Fibroblast of skin of abdomen (primary cell): ENCODE data around the gene CTTN. TPM values are rescaled to one million over a fixed set of nuclear protein-coding genes. Genes with fewer than 3 reads are reported as not detected.

ENCODE experiments used
- DNase-seq: peaks from one replicate; pipeline ENCODE4 v3.0.0-alpha.2; 2013
- polyA plus RNA-seq, 2 experiments: library from polyadenylated mRNA; unstranded; fragments of 120-200 nt; gene quantifications; one replicate each; pipeline ENCODE4 v1.2.1, GENCODE V29; 2013; ENCODE audit not compliant: insufficient read length in 2 of 2

Gene CTTN
- 291 TPM for polyA plus RNA-seq (2013, experiment 1 of 2; ENCODE audit: insufficient read length)
- polyA plus RNA-seq (2013, experiment 2 of 2; ENCODE audit: insufficient read length): 289 TPM

DNA sequence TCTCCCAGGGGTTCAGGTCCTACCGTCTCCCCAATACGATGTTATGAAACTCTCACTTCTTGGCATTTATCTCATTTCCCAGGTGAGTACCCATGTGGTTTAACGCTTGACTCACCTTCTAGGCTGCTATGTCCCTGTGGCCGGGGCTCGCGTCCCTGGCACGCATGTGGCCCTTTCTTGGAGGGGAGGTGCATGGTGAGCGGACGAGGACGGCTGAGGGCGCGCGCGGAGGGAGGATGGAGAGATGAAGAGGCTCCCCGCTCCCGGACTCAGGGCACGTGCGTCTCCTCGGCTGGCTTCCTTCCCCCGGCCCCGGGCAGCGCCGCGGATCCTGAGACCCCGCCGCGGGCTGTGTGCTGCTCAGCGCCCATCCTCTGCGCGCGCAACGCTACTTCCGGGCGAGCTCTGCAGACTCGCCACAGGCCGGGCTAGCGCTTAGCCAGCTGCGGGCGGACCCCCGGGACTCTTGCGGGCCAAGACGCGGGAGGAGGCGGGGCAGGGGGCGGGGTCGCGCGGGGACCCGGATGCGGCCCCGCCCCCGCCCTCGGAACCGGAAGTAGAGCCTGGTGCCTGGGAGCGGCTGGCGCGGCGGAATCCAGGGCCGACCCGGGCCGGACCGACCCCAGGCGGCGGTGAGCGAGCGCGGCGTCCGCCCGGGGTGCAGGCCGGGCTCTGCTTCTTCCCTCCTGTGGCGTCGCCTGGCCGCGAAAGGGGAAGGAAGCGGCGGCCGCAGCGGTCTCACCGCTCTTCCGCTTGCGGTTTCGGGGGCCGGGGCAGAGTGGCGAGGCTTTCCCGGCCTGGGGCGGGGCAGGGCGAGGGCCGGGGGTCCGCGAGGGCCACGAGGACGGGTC, at the start of gene CTTN:
Gene CTTN, plus strand, starts transcription at position 547 of the 851 bp plus-strand sequence. CDS start 8,769 bp downstream, outside the sequence.
- peak; percentile 87 for DNase-seq

DNA sequence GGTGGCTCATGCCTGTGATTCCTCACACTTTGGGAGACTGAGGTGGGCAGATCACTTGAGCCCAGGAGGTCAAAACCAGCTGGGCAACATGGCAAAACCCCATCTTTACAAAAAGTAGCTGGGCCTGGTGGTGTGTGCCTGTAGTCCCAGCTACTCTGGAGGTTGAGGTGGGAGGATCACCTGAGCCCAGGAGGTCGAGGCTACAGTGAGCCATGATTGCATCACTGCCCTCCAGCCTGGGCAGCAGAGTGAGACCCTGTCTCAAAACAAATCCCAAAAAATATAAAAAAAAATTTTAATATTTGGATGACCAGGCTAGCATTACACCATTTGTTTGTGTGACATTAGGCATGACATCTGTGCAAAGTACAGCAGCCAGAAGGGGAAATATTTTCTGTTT, 49.7 kb upstream of the CTTN start:
- no peak for DNase-seq

DNA sequence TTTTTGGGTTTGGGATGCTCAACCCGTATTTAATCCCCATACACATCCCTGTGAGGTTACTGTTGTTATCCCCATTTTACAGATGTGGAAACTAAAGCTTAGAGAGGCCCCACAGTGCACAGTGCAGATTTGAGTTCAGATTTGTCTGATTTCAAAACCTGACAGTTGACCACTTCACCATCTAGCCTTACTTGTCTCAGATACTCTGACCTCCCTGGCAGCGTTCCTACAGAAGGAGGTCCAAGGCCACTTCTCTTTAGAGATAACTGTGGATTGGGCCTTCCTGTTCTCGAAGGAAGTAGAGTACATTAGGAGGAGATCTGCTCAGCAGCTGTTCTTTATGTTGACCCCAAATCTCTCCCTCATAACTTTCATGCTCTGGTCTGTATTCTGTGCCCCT, 46.7 kb upstream of the CTTN start:
- no peak for DNase-seq

GRCh38 chr11:70352100-70352499, 46.2 kb upstream of the CTTN start:
- DNase-seq: no peak

GRCh38 chr11:70352601-70353000, 45.7 kb upstream of the CTTN start:
- no peak for DNase-seq

- DNase-seq: no peak
Measured at GRCh38 chr11:70353329-70353728, 45.0 kb upstream of the CTTN start.

DNA sequence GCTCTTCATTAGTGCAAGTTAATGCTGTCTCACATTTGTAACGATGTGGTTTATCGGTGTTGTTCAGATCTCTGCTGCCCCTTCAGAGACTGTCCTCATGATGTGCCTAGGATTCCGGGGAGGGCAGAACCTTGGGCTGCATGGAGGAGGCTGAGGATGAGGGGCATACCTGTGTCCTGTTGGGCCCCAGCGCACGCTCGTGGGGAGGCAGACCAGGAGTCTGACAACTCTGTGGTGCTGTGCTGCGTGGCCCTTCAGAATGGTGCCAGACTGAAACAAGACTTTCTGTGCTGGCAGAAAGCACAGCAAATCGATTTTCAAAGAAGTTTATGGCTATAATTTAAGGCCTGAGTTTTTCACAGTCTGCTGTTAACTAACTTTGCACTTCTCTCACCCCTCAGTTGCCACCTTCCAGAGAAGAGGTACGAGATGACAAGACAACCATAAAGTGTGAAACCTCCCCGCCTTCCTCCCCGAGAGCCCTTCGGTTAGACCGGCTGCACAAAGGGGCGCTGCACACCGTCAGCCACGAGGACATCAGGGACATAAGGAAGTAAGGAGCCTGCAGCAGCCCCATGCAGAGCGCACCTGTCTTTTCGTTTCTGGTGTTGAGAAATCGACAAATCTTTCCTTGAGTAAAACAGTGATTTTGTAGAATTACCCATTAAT, 44.3 kb upstream of the CTTN start:
- no peak for DNase-seq

GRCh38 chr11:70354629-70355028, 43.7 kb upstream of the CTTN start:
- no peak for DNase-seq

DNA sequence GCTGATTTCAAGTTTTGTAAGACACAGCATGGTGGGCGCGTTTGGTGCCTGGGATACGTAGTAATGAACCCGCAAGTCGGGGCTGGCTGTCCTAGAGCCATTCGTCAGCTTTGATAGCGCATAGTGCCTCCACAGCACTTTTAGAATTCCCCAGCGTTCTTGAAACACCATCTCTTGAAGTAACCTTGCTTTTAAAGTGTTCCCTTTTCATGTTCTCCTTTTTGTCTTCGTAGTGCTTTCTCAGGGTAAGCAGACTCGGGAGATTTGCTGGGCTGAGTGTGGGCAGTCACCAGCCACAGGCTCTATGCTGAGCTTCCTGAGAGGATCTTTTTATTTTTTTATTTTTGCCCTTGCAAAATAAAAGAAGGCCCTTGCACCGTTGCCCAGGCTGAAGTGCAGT, 39.6 kb upstream of the CTTN start:
- no peak for DNase-seq

- DNase-seq: no peak
Measured at GRCh38 chr11:70359451-70360205, 38.7 kb upstream of the CTTN start.

- no peak for DNase-seq
Measured at GRCh38 chr11:70360211-70360610, 38.1 kb upstream of the CTTN start.

GRCh38 chr11:70364178-70364577, 34.2 kb upstream of the CTTN start:
- no peak for DNase-seq

DNA sequence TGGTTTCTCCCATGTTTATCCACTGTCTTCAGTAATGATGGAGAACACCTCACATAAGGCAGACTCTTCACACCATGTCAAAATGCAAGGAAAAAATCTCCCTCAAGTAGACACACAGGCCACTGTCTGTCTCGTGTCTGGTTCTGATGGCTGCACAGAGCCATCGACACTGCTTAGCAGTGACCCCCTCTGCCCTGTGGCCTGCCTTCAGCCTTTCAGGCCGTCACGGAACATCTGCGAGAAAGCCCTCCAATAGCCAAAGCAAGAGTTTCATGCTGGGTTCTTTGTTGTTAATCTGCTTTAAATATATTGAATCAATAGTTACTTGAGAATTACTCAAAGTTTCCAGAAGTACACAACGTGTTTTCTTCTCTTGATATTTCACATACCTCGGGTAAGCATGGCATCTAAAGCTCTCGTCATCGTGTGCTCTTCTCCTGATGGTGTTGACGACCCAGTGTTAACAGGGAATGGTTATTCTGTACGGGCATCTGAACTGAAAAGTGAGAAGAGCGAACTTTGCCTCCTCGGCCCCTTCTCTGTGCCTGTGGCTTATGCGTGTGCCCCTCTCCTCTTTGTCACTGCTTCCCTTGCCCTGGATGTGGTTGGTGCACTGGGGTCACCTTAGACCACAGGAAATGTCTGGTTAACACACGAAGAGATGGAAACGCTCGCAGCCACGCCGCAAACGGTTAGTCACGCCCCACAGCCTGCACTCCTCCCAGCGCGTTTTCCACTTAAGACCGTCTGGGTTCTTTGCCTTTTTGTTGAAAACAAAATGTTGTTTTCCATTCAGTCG, 33.4 kb upstream of the CTTN start:
- DNase-seq: no peak

DNA sequence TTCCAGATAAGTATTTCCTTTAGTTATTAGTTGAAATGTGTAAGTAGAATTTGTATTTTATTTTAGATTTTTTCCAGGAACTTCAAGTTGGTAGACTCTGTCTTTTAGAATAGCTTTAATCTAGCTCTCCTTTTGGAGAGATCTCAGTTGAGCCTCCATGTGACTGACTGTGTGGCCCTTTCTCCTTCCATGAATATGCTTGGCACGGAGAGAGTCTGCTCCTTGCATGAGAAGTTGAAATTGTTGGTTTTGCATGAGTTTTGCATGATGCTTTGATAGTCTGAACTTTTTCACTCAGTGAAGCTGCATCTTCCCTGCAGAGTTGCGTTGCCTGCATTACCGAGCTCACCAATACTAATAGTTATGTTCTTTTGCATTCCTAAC, 32.8 kb upstream of the CTTN start:
- DNase-seq: no peak

DNA sequence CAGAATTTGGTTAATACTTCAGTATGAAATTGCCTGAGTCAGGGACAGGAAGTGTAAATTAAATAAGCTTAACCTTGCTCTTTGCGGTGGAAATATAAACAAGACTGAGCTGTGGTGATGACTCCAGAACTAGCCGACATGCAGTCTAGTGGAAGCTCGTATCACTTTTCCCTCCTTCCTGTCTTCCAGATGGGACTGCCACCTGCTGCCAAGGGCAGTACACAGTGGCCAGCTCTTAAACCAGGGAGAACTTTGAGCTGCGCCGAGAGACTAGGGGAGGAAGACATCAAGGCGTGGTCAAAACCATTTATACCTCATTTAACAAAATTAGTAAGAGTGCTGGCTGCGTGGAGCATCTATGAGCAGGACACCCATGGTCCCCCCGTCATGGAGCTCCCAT, 31.3 kb upstream of the CTTN start:
- no peak for DNase-seq

DNA sequence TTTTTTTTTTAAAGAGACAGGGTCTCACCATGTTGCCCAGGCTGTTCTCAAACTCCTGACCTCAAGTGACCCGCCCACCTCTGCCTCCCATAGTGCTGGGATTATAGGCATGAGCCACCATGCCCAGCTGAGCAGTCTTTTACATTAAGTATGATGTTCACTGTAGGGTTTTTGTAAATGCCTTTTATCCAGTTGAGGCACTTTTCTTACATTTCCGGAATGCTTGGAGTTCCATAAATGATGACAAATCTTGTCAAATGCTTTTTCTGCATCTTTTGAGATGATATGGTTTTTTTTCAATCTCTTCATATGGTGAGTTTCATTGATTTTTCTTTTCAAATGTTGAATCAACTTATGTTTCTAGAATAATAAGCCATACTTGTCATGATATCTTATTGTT, 29.4 kb upstream of the CTTN start:
- DNase-seq: peak; percentile 12

GRCh38 chr11:70371241-70371640, 27.1 kb upstream of the CTTN start:
- DNase-seq: no peak

DNA sequence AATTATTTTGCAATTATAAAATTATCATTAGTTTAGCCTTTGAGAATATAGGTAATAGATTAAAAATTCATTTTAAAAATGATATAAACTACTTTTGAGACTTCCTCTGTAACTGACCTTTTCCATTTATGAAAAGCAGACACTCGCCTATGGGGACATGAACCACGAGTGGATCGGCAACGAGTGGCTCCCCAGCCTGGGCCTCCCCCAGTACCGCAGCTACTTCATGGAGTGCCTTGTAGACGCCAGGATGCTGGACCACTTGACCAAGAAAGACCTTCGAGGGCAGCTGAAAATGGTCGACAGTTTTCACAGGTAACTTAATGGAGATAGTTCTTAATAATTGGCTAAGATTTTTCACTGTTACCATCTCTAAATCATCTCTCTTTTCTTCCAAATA, 26.3 kb upstream of the CTTN start:
- DNase-seq: no peak

DNA sequence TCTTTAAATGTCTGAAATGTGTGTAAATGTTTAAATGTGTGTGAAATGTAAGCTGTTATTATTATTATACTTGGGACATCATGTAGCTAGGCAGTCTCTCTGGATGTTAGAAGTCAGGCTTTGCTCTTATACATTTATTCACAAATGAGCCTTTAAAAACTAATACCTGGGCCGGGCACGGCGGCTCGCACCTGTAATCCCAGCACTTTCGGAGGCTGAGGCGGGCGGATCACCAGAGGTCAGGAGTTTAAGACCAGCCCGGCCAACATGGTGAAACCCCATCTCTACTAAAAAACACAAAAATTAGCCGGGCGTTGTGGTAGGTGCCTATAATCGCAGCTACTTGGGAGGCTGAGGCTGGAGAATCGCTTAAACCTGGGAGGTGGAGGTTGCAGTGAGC, 21.7 kb upstream of the CTTN start:
- no peak for DNase-seq

DNA sequence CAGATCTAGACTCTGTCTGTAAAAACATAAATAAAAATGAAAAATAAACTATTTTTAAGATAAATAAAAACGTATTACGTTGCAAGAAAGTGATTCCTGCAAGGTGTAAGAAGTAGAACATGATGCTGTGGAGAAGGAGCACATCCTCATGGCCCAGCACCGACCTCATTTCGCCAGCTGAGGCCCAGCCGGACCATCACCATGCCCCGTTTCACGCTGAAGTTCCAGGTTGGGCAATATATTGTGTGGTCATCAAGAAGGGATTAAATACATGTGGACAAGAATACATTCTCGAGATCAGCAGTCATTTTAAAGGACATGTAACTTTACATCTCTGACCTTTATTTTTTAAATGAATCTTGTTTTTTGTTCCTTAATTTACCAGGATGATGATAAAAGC, 20.7 kb upstream of the CTTN start:
- DNase-seq: no peak

GRCh38 chr11:70378506-70379134, 19.7 kb upstream of the CTTN start:
- DNase-seq: no peak

DNA sequence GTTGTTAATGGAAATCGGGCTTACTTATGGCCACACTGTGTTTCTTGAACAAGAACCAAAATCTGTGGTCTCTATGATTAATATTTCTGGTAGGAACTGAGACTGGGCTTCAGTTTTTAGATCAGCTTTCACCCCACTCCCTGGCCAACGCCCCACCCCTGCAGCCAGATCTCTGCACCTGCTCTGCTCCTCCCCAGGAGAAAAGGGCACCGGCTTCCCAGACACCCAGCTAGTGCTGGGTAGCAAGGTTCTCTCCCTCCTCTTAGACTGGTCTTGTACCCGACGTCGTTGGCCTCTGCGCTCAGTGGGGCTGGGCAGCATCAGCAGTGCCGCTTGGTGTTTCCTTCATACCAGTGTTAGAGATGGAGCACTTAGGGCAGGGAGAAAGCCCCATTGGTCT, 17.0 kb upstream of the CTTN start:
- no peak for DNase-seq
